CD4-positive, alpha-beta memory T cell (primary cell): ENCODE results near the gene XIRP2. TPM values are rescaled to one million over a fixed set of nuclear protein-coding genes. Genes with fewer than 3 reads are reported as not detected.

Experiments
- CTCF ChIA-PET: fragments of 350-600 bp; sonication (Branson Sonifier 250); formaldehyde crosslinking; loops from one replicate; lab custom pipeline; 2021; ENCODE audit warnings: inconsistent platforms; ENCODE audit not compliant: partially characterized antibody; lab: Charles Lee
- POLR2A ChIA-PET: fragments of 350-600 bp; sonication (Branson Sonifier 250); formaldehyde crosslinking; loops from one replicate; lab custom pipeline; 2021; ENCODE audit not compliant: partially characterized antibody; lab: Charles Lee
- DNase-seq, 5 donors: peaks; one replicate each; pipeline versions ENCODE4 v3.0.0 to v3.0.0-alpha.2; 2020 to 2022; ENCODE audit warnings: mixed read lengths in 1 of 5
- H3K27ac ChIP-seq: one replicate; pipeline ENCODE4 v1.7.0; 2013; ENCODE audit warnings: low read depth, low read length
- H3K27me3 ChIP-seq: 2 replicates; pipeline ENCODE4 v1.7.0; 2013; ENCODE audit warnings: mild to moderate bottlenecking, low read length, moderate library complexity; ENCODE audit not compliant: insufficient read depth
- H3K36me3 ChIP-seq: 2 replicates; pipeline ENCODE4 v1.7.0; 2013; ENCODE audit warnings: mild to moderate bottlenecking, low read length, moderate library complexity; ENCODE audit not compliant: insufficient read depth
- H3K4me1 ChIP-seq: 2 replicates; pipeline ENCODE4 v1.7.0; 2013; ENCODE audit warnings: mild to moderate bottlenecking, low read length, moderate library complexity; ENCODE audit not compliant: insufficient read depth
- H3K4me3 ChIP-seq, 2 donors: one replicate each; pipeline ENCODE4 v1.7.0; 2013; ENCODE audit warnings: low read length in 2 of 2, mild to moderate bottlenecking in 1 of 2
- H3K9me3 ChIP-seq, 2 donors: one replicate each; pipeline ENCODE4 v1.7.0; 2013; ENCODE audit warnings: low read length in 2 of 2, control low read depth in 1 of 2; ENCODE audit not compliant: control insufficient read depth in 1 of 2
- H3K27ac Mint-ChIP-seq, 7 donors: one replicate each; pipeline ENCODE4 v1.8.0; 2020 to 2021; ENCODE audit warnings: mixed read lengths in 7 of 7, mild to moderate bottlenecking in 6 of 7, inconsistent platforms in 3 of 7, moderate library complexity in 3 of 7
- H3K27me3 Mint-ChIP-seq, 2 donors: one replicate each; pipeline ENCODE4 v1.8.0; 2020 to 2021; ENCODE audit warnings: mixed read lengths in 2 of 2
- H3K36me3 Mint-ChIP-seq, 2 donors: one replicate each; pipeline ENCODE4 v1.8.0; 2020 to 2021; ENCODE audit warnings: mixed read lengths in 2 of 2, inconsistent platforms in 1 of 2, mild to moderate bottlenecking in 1 of 2
- H3K4me1 Mint-ChIP-seq, 4 donors: one replicate each; pipeline ENCODE4 v1.8.0; 2020 to 2021; ENCODE audit warnings: mixed read lengths in 4 of 4, mild to moderate bottlenecking in 1 of 4
- H3K4me3 Mint-ChIP-seq, 8 donors: one replicate each; pipeline ENCODE4 v1.8.0; 2020 to 2021; ENCODE audit warnings: mixed read lengths in 8 of 8, mild to moderate bottlenecking in 7 of 8, moderate library complexity in 6 of 8, inconsistent platforms in 3 of 8
- H3K9me3 Mint-ChIP-seq, 8 donors: one replicate each; pipeline ENCODE4 v1.8.0; 2020 to 2021; ENCODE audit warnings: mixed read lengths in 8 of 8, mild to moderate bottlenecking in 5 of 8, inconsistent platforms in 3 of 8, moderate library complexity in 1 of 8
- intact Hi-C: fragments of 100-400 bp; cut with micrococcal nuclease; formaldehyde crosslinking; loops from one replicate; pipeline ENCODE4 v1.15.1; 2023
- polyA plus RNA-seq, 2 donors: library from polyadenylated mRNA; unstranded; fragments of 300-500 nt; fragmentation: Illumina TruSeq; gene quantifications; one replicate each; pipeline ENCODE4 v1.2.3, GENCODE V29; 2021
- total RNA-seq, 2 experiments: library from RNA; stranded (reverse); gene quantifications; one replicate each; pipeline ENCODE4 v1.2.3, GENCODE V29; 2021

The XIRP2 gene, protein sequence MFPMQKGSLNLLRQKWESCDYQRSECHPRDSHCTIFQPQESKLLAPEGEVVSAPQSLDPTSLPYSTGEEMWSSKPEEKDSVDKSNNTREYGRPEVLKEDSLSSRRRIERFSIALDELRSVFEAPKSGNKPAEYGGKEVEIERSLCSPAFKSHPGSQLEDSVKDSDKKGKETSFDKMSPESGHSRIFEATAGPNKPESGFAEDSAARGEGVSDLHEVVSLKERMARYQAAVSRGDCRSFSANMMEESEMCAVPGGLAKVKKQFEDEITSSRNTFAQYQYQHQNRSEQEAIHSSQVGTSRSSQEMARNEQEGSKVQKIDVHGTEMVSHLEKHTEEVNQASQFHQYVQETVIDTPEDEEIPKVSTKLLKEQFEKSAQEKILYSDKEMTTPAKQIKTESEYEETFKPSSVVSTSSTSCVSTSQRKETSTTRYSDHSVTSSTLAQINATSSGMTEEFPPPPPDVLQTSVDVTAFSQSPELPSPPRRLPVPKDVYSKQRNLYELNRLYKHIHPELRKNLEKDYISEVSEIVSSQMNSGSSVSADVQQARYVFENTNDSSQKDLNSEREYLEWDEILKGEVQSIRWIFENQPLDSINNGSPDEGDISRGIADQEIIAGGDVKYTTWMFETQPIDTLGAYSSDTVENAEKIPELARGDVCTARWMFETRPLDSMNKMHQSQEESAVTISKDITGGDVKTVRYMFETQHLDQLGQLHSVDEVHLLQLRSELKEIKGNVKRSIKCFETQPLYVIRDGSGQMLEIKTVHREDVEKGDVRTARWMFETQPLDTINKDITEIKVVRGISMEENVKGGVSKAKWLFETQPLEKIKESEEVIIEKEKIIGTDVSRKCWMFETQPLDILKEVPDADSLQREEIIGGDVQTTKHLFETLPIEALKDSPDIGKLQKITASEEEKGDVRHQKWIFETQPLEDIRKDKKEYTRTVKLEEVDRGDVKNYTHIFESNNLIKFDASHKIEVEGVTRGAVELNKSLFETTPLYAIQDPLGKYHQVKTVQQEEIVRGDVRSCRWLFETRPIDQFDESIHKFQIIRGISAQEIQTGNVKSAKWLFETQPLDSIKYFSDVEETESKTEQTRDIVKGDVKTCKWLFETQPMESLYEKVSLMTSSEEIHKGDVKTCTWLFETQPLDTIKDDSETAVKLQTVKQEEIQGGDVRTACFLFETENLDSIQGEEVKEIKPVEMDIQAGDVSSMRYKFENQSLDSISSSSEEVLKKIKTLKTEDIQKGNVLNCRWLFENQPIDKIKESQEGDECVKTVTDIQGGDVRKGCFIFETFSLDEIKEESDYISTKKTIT (N-terminal part only)
- total RNA-seq (not detected), polyA plus RNA-seq (not detected)

DNA sequence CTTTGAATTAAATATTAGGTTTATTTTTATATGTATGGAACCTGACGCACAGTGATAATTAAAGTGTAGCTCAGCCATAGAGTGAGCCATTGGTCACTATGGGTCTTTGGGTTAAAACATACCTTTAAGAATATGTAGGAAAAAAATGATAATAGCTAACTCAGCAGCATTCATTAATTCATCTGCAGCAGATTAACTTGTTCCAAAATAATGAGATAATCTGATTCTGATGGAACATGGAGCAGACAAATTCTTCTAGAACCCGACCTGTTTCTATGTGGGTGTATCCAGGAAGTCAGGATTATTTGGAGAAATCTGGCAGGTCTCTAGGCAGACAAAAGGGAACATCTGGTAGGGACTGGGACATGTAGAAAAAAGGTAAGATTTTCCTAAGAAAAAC, at the start of gene XIRP2:
TSS of gene XIRP2 (plus strand) at position 301 of the 400 bp plus-strand sequence. CDS start 15,003 bp downstream, outside the sequence.
- POLR2A ChIA-PET = no interaction called here
- Histone ChIP-seq H3K4me1 (no peaks in the 10 kb centered on the region), H3K27ac (no peak within 1 kb of the TSS), H3K4me3 (no peak within 1 kb of the TSS), H3K9me3 (no peaks in the 10 kb centered on the region), H3K27me3 (no peaks in the 10 kb centered on the region), H3K36me3 (no peaks in the 10 kb centered on the region)
- peak within 1 kb of the TSS in 1 of 7 donors; percentile 24 for H3K27ac Mint-ChIP-seq
- no peaks in the 10 kb centered on the region for H3K27me3 Mint-ChIP-seq
- DNase-seq = no peak
- CTCF ChIA-PET = no interaction called here
- peaks cover 0 to 7% (median 2%) of the 10 kb centered on the region in 8 donors for H3K9me3 Mint-ChIP-seq
- H3K36me3 Mint-ChIP-seq = no peaks in the 10 kb centered on the region
- intact Hi-C loops = no loop called here
- no peaks in the 10 kb centered on the region for H3K4me1 Mint-ChIP-seq
- H3K4me3 Mint-ChIP-seq = no peak within 1 kb of the TSS

DNA sequence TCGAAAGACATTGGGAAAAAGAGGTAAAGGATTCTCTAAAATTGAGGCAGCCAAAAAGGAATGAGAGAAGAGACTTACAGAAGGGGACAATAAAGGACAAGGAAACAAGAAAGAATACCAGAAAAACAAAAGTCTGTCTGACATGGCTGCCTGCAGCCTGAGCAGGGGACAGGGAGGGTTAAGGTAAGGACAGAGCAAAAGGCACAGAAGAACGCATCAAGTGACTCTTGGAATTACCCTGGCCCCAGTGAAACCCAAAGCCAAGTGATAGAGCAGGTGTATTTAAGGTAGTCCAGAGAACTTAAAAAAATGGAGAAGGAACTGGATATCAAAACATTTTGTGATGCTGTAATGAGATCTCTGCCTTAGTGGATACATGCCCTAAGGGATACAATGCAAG, 47.1 kb upstream of the XIRP2 start:
- CTCF ChIA-PET = no interaction called here
- Mint-ChIP-seq H3K9me3 (peaks cover 0 to 6% (median 0%) of the 10 kb centered on the region in 8 donors), H3K36me3 (no peaks in the 10 kb centered on the region), H3K27ac (no peak overlapping the region), H3K4me1 (no peaks in the 10 kb centered on the region), H3K27me3 (no peaks in the 10 kb centered on the region), H3K4me3 (no peak overlapping the region)
- no peak for DNase-seq
- POLR2A ChIA-PET = no interaction called here
- Histone ChIP-seq H3K4me1 (no peaks in the 10 kb centered on the region), H3K27me3 (no peaks in the 10 kb centered on the region), H3K36me3 (no peaks in the 10 kb centered on the region), H3K27ac (no peak overlapping the region), H3K9me3 (no peaks in the 10 kb centered on the region), H3K4me3 (no peak overlapping the region)
- intact Hi-C loops = no loop called here

DNA sequence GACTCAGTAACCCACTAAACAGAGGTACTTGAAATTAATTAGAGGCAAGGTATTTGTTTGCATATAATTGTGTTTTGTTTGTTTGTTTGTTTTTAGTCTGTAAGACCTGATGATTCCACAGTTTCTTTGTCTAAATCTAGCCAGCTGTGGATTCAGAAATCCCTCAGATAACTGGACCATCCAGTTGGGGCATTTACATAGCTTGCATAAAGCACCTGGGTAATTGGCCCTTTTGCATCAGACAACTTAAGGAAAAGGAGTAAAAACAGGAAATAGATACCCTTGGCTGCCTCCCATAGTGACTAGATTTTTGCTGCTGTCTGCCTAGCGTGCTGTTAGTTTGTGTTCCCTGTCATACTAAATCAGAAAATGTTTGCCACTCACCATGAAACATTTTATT, 46.6 kb upstream of the XIRP2 start:
- CTCF ChIA-PET = no interaction called here
- Mint-ChIP-seq H3K9me3 (peaks cover 0 to 11% (median 3%) of the 10 kb centered on the region in 8 donors), H3K36me3 (no peaks in the 10 kb centered on the region), H3K4me1 (no peaks in the 10 kb centered on the region), H3K4me3 (no peak overlapping the region), H3K27me3 (no peaks in the 10 kb centered on the region), H3K27ac (no peak overlapping the region)
- POLR2A ChIA-PET = no interaction called here
- Histone ChIP-seq H3K36me3 (no peaks in the 10 kb centered on the region), H3K9me3 (no peaks in the 10 kb centered on the region), H3K27ac (no peak overlapping the region), H3K27me3 (no peaks in the 10 kb centered on the region), H3K4me3 (no peak overlapping the region), H3K4me1 (no peaks in the 10 kb centered on the region)
- intact Hi-C loops = no loop called here
- no peak for DNase-seq

DNA sequence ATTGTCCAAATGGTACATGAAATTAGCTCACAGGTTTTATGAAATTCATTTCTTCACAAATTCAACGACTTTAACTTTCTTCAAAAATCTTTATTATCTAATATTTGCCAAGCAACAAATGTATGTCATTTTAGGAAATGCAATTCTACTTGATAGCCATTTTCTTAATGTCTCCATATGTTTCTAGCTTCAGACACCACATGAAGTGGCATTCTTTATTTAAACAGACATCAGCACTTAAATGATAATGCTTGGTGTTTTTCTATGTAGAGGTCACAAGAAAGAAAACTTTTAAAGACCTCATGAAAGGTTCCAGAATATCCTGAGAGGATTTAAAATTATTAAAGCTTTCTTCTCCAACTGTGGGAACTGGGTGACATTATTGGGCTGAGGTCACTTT, 44.2 kb upstream of the XIRP2 start:
- Mint-ChIP-seq H3K4me1 (no peaks in the 10 kb centered on the region), H3K4me3 (no peak overlapping the region), H3K27me3 (no peaks in the 10 kb centered on the region), H3K9me3 (peaks cover 6 to 26% (median 11%) of the 10 kb centered on the region in 8 donors), H3K36me3 (no peaks in the 10 kb centered on the region), H3K27ac (no peak overlapping the region)
- H3K27me3 ChIP-seq = no peaks in the 10 kb centered on the region
- CTCF ChIA-PET = no interaction called here
- H3K4me3 ChIP-seq = no peak overlapping the region
- DNase-seq = no peak
- no peaks in the 10 kb centered on the region for H3K9me3 ChIP-seq
- H3K36me3 ChIP-seq = no peaks in the 10 kb centered on the region
- intact Hi-C loops = no loop called here
- H3K27ac ChIP-seq = no peak overlapping the region
- POLR2A ChIA-PET = no interaction called here
- no peaks in the 10 kb centered on the region for H3K4me1 ChIP-seq

DNA sequence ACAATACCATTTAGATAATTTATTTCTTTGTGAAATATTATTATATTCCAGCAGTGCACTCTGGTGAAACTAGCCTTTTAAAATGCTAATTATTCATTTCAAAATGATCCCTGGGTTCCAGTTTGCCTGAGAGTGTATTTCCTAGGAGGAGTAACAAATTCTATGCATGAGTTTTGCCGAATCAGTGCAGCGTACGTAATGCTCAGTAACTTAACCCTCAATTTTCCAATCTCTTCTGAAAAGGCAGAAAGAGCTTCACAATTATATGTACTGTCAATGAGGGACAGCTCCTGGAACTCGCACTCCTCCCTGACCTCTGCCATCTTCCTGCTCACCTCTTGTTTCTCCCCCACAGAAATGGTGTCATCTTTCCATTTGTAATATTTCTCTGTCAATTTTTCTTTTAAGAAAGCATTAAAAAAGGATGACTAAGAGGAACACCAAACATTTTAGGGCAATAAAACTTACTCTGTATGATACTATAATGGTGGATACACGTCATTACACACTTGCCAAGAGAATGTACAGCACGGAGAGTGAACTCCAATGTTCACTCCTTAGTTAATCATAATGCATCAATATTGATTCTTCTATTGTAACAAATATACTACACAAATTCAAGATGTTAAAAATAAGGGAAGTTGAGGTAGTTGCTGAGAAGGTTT, 25.7 kb upstream of the XIRP2 start:
- Mint-ChIP-seq H3K27ac (no peak overlapping the region), H3K27me3 (no peaks in the 10 kb centered on the region), H3K4me1 (no peaks in the 10 kb centered on the region), H3K36me3 (no peaks in the 10 kb centered on the region), H3K9me3 (peaks cover 0 to 5% (median 0%) of the 10 kb centered on the region in 8 donors), H3K4me3 (no peak overlapping the region)
- H3K9me3 ChIP-seq = no peaks in the 10 kb centered on the region
- intact Hi-C loops = no loop called here
- H3K36me3 ChIP-seq = no peaks in the 10 kb centered on the region
- no peak overlapping the region for H3K27ac ChIP-seq
- ChIA-PET POLR2A (no interaction called here), CTCF (no interaction called here)
- no peak for DNase-seq
- no peaks in the 10 kb centered on the region for H3K4me1 ChIP-seq
- no peaks in the 10 kb centered on the region for H3K27me3 ChIP-seq
- no peak overlapping the region for H3K4me3 ChIP-seq

DNA sequence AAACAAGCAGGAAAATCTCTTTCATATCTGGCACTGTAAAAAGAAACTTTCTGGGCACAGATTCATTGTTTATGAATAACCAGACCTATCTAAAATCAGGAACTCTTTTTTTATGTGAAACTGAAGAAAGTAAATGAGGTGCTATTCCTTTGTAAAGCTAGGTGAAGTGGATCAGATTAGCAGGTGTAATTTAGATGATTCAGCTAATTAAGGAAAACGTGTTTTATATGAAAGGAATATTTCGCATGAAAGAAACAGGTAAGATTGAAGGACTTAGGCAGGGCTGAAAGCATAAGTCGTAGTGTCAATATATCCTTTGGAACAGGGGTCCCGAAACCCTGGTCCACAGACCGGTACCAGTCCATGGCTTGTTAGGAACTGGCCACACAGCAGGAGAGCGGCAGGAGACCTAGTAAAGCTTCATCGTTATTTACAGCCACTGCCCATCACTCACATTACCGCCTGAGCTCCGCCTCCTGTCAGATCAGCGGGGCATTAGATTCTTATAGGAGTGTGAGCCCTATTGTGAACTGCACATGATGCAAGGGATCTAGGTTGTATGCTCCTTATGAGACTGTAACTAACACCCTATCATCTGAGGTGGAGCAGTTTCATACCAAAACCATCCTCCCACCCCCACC, 20.3 kb upstream of the XIRP2 start:
- intact Hi-C loops = no loop called here
- no peak for DNase-seq
- H3K36me3 ChIP-seq = no peaks in the 10 kb centered on the region
- H3K27ac ChIP-seq = no peak overlapping the region
- Mint-ChIP-seq H3K4me3 (no peak overlapping the region), H3K9me3 (peaks cover 0 to 3% (median 0%) of the 10 kb centered on the region in 8 donors), H3K4me1 (no peaks in the 10 kb centered on the region), H3K27me3 (no peaks in the 10 kb centered on the region), H3K27ac (peak overlapping the region in 1 of 7 donors; percentile 14), H3K36me3 (no peaks in the 10 kb centered on the region)
- H3K4me1 ChIP-seq = no peaks in the 10 kb centered on the region
- ChIA-PET POLR2A (no interaction called here), CTCF (no interaction called here)
- H3K27me3 ChIP-seq = no peaks in the 10 kb centered on the region
- H3K4me3 ChIP-seq = no peak overlapping the region
- no peaks in the 10 kb centered on the region for H3K9me3 ChIP-seq
